HL-60/S4 treated with retinoic acid at 250 ng/mL for 4 days and 3 days (cell line): ENCODE measurements around the gene RPL35.

Experiments
- in situ Hi-C: fragments of 300-500 bp; cut with MboI; formaldehyde crosslinking; loops from 2 replicates; pipeline ENCODE4 v1.7.0; 2022; ENCODE audit warnings: low sequenced_read_pairs

The RPL35 gene

GRCh38 chr9:124861342-124862229 is at the start of gene RPL35, which contains the start of gene ARPC5L:
RPL35 (minus strand) TSS chr9:124861957; CDS start chr9:124861912, 45 bp downstream.
ARPC5L (plus strand) TSS chr9:124862130; CDS start chr9:124869291, 7,161 bp downstream.
- in situ Hi-C loops: no loop called here

GRCh38 chr9:124908098-124908497 is 46.3 kb upstream of the RPL35 start:
- in situ Hi-C loops: no loop called here

GRCh38 chr9:124906966-124907365 is 45.2 kb upstream of the RPL35 start:
- in situ Hi-C loops: no loop called here

GRCh38 chr9:124899845-124900244 is 38.1 kb upstream of the RPL35 start:
- in situ Hi-C loops: no loop called here

- in situ Hi-C loops: no loop called here
These were observed 36.1 kb upstream of the RPL35 start for GRCh38 chr9:124897570-124898460.

- in situ Hi-C loops: no loop called here
These were observed 33.0 kb upstream of the RPL35 start for GRCh38 chr9:124894741-124895170.

- in situ Hi-C loops: no loop called here
These were observed 32.4 kb upstream of the RPL35 start for GRCh38 chr9:124894035-124894740.

GRCh38 chr9:124890179-124890578 is 28.4 kb upstream of the RPL35 start:
- in situ Hi-C loops: no loop called here

- in situ Hi-C loops: no loop called here
These were observed 27.2 kb upstream of the RPL35 start for GRCh38 chr9:124889006-124889405.

GRCh38 chr9:124887832-124888231 is 26.1 kb upstream of the RPL35 start:
- in situ Hi-C loops: no loop called here

- in situ Hi-C loops: no loop called here
These were observed 25.2 kb upstream of the RPL35 start for GRCh38 chr9:124886866-124887492.

- in situ Hi-C loops: no loop called here
These were observed 24.7 kb upstream of the RPL35 start for GRCh38 chr9:124886461-124886860.

- in situ Hi-C loops: no loop called here
These were observed 23.8 kb upstream of the RPL35 start for GRCh38 chr9:124885551-124885950.

GRCh38 chr9:124884376-124884775 is 22.6 kb upstream of the RPL35 start:
- in situ Hi-C loops: no loop called here

GRCh38 chr9:124882231-124882630 is 20.5 kb upstream of the RPL35 start:
- in situ Hi-C loops: no loop called here

- in situ Hi-C loops: no loop called here
These were observed 19.5 kb upstream of the RPL35 start for GRCh38 chr9:124881138-124881743.

- in situ Hi-C loops: no loop called here
These were observed 18.7 kb upstream of the RPL35 start for GRCh38 chr9:124880501-124880900.

GRCh38 chr9:124879226-124879625 is 17.5 kb upstream of the RPL35 start:
- in situ Hi-C loops: no loop called here

GRCh38 chr9:124878518-124878917 is 16.8 kb upstream of the RPL35 start:
- in situ Hi-C loops: no loop called here

GRCh38 chr9:124878021-124878420 is 16.3 kb upstream of the RPL35 start:
- in situ Hi-C loops: no loop called here
